HG03442 (cell line): ENCODE results near the gene SPATA45.

ENCODE experiments used
- ATAC-seq: cut with Tn5 transposase; IDR thresholded peaks from one replicate; pipeline ENCODE4 v1.9.1; 2021; ENCODE audit warnings: mild to moderate bottlenecking, moderate library complexity; ENCODE audit not compliant: unreplicated experiment

Gene SPATA45

DNA sequence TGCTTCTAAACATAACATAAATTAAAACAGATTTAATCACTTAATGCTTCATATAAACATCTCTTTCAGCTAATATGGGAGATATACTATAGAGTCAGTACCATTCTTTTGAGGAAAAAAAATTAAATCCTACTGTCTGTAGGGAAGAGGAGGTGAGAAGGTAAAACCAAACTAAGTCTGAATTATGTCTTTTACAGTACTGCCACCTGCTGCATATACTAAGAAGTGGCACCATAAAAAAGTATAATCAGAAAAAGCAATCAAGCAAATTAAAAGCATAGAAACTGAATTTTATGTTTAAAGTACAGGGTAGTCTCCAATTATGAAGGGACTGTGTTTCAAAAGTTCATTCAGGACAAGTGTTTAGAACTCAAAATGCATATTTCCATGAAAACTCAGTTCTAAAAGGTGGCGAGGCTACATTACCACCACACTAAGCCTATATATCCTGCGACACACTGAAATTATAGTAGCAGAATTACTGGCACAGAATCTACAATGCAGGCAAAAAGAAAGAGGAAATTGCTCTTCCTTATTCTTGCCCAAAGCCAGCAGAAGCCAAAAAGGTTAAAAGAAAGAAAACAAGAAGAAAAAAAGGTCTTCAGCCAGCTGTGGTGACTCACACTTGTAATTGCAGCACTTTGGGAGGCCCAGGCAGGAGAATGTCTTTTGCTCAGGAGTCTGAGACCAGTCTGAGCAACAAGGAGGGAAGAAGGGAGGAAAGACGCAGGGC is 64.9 kb downstream of the SPATA45 start:
- ATAC-seq, result no peak

DNA sequence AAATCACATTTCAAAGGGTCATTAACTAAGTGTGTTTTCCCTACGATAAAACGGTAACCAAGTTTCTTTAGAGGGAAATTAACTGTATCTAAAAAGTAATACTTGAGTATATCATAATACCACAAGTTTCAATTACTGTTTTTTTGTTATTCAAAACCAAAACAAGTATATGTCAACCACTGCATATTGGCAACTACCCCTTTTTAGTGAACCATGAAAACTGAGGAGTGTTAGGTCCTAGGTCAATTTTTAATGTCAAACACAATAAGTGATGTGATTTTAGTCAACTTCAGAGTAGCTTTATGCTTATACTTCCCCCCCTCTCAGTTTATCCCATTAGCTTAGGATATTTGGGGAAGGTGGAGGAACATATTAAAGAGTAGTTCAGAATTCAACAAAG is 66.2 kb downstream of the SPATA45 start:
- no peak for ATAC-seq

DNA sequence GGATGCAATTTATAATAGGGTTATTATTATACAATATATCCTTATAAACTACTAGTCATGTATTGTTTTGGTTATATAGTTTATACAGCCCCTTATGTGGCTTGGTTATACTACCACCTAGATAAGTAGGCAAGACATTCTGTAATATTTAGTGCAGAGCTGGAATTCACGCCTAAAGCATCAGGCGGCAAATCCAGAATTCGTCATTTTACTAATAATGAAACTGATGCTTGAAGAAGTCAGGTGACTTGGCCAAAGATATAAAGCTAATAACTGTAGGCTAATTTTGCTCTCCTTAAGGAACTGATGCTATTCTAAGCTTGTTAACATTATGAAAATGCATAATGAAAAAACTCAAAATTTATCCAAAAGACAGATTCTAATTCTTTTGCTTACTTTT is 66.7 kb downstream of the SPATA45 start:
- no peak for ATAC-seq
